ENCODE data around the gene FRAS1.

DNA sequence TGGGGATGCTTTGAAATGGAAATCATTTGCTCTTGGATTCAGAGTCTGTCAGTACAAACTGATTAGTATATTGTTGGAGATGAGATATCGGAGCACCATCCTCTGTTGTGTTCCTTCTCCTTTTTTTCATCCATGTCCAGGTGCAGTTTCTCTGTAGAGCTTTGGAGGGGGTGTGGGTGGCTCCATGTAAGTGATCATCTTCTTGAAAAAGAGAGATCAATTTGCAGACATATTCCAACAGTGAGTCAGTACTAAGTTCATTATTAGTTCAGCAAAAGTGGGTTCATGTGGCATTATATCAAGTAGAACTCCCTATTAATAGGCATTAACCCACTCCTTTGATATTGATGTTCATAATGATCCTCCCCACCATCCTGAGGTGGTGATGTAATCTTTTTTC lies 18.9 kb downstream of the FRAS1 start:
- TF ChIP-seq, protein P1, sequence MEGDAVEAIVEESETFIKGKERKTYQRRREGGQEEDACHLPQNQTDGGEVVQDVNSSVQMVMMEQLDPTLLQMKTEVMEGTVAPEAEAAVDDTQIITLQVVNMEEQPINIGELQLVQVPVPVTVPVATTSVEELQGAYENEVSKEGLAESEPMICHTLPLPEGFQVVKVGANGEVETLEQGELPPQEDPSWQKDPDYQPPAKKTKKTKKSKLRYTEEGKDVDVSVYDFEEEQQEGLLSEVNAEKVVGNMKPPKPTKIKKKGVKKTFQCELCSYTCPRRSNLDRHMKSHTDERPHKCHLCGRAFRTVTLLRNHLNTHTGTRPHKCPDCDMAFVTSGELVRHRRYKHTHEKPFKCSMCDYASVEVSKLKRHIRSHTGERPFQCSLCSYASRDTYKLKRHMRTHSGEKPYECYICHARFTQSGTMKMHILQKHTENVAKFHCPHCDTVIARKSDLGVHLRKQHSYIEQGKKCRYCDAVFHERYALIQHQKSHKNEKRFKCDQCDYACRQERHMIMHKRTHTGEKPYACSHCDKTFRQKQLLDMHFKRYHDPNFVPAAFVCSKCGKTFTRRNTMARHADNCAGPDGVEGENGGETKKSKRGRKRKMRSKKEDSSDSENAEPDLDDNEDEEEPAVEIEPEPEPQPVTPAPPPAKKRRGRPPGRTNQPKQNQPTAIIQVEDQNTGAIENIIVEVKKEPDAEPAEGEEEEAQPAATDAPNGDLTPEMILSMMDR (IDR thresholded peaks at IDR 0.05) = no peak
- TF ChIP-seq POLR2A (IDR thresholded peaks at IDR 0.05) = no peak
